Endothelial cell of umbilical vein (primary cell): ENCODE data around the gene ATP2B2. TPM values are rescaled to one million over a fixed set of nuclear protein-coding genes. Genes with fewer than 3 reads are reported as not detected.

Experiments
- BruUV-seq: library from RNA; stranded (reverse); fragments of 400-500 nt; replicated peaks from 2 replicates; lab custom pipeline; 2021; lab: Mats Ljungman, UMichigan
- CTCF ChIA-PET: fragments of 300-600, 350-600 bp; sonication (Branson Sonifier 250); formaldehyde crosslinking; loops from one replicate; lab custom pipeline; 2021; ENCODE audit warnings: antibody characterized with exemption, inconsistent platforms; lab: Charles Lee
- POLR2A ChIA-PET: fragments of 300-600, 350-600 bp; sonication (Branson Sonifier 250); formaldehyde crosslinking; loops from one replicate; lab custom pipeline; 2021; ENCODE audit warnings: antibody characterized with exemption, inconsistent platforms; lab: Charles Lee
- DNase-seq: peaks from one replicate; pipeline ENCODE4 v3.0.0-alpha.2; 2011; ENCODE audit warnings: low read depth, low spot score
- FAIRE-seq: peaks from 2 replicates; lab custom pipeline; 2011; peaks lifted over from hg19 to GRCh38; lab: Jason Lieb, UNC
- H2AFZ ChIP-seq: 2 replicates; pipeline ENCODE4 v1.6.0; 2012; ENCODE audit warnings: low read depth, low read length, control low read depth, inconsistent platforms
- H3K27ac ChIP-seq: 2 replicates; pipeline ENCODE4 v1.5.1; 2011; ENCODE audit warnings: low read depth, mild to moderate bottlenecking, control low read depth, low read length, moderate library complexity; ENCODE audit not compliant: insufficient read depth
- H3K27me3 ChIP-seq, 2 experiments: 2 replicates each; pipeline versions ENCODE4 v1.6.0 to v1.6.1; 2011; ENCODE audit warnings: low read length in 2 of 2, mixed read lengths in 1 of 2; ENCODE audit not compliant: control insufficient read depth in 2 of 2, insufficient read depth in 2 of 2
- H3K36me3 ChIP-seq, 2 experiments: 2 replicates in 1 of 2; 3 replicates in 1 of 2; pipeline ENCODE4 v1.5.1; 2011; ENCODE audit warnings: low read length in 2 of 2, mild to moderate bottlenecking in 1 of 2, moderate library complexity in 1 of 2; ENCODE audit not compliant: control insufficient read depth in 2 of 2, insufficient read depth in 2 of 2; ENCODE audit errors: extremely low read depth in 1 of 2
- H3K4me1 ChIP-seq: 3 replicates; pipeline ENCODE4 v1.5.1; 2011; ENCODE audit warnings: mild to moderate bottlenecking, low read length; ENCODE audit not compliant: control insufficient read depth, insufficient read depth; ENCODE audit errors: extremely low read depth
- H3K4me2 ChIP-seq: 2 replicates; pipeline ENCODE4 v1.6.1; 2011; ENCODE audit warnings: low read length, control low read depth, mixed read lengths; ENCODE audit not compliant: insufficient read depth
- H3K4me3 ChIP-seq, 3 experiments: fragments of 200-600 bp in 1 of 3; sonication (generic), shearing (Covaris generic) in 1 of 3; replicated peaks in 1 of 3; 2 replicates each; pipeline ENCODE4 v1.5.1; 2011 to 2016; ENCODE audit warnings: control low read depth in 3 of 3, low read length in 3 of 3, mild to moderate bottlenecking in 2 of 3, inconsistent platforms in 1 of 3, low read depth in 1 of 3, moderate library complexity in 1 of 3; ENCODE audit not compliant: insufficient read depth in 1 of 3
- H3K79me2 ChIP-seq: 2 replicates; pipeline ENCODE4 v1.6.0; 2012; ENCODE audit warnings: low read length, inconsistent platforms; ENCODE audit not compliant: control insufficient read depth, insufficient read depth
- H3K9ac ChIP-seq: replicated peaks from 2 replicates; pipeline ENCODE3; 2011; ENCODE audit warnings: low read length, control low read depth; ENCODE audit not compliant: insufficient read depth; ENCODE audit errors: extremely low read depth
- H3K9me1 ChIP-seq: replicated peaks from 3 replicates; pipeline ENCODE4 v1.6.0; 2011; ENCODE audit warnings: mild to moderate bottlenecking, low read length; ENCODE audit not compliant: control insufficient read depth, insufficient read depth; ENCODE audit errors: extremely low read depth
- H3K9me3 ChIP-seq: replicated peaks from 2 replicates; pipeline ENCODE4 v1.5.1; 2012; ENCODE audit warnings: low read length, inconsistent platforms; ENCODE audit not compliant: control insufficient read depth, insufficient read depth
- H4K20me1 ChIP-seq: replicated peaks from 2 replicates; pipeline ENCODE3; 2011; ENCODE audit warnings: mild to moderate bottlenecking, low read length; ENCODE audit not compliant: control insufficient read depth, insufficient read depth; ENCODE audit errors: extremely low read depth
- EZH2 ChIP-seq: IDR thresholded peaks from 2 replicates; pipeline ENCODE4 v1.6.1; 2012; ENCODE audit warnings: borderline replicate concordance, low read depth, mild to moderate bottlenecking, moderate library complexity, low read length, inconsistent platforms; ENCODE audit not compliant: severe bottlenecking
- FOS ChIP-seq: IDR thresholded peaks from 2 replicates; pipeline ENCODE4 v1.6.1; 2011; ENCODE audit warnings: mild to moderate bottlenecking, low read length, moderate library complexity, borderline replicate concordance; ENCODE audit not compliant: insufficient read depth
- GATA2 ChIP-seq: IDR thresholded peaks from 2 replicates; pipeline ENCODE4 v1.7.0; 2011; ENCODE audit warnings: low read depth, mild to moderate bottlenecking, moderate library complexity, mixed read lengths, low read length; ENCODE audit not compliant: insufficient read length, insufficient read depth
- JUN ChIP-seq: IDR thresholded peaks from 2 replicates; pipeline ENCODE4 v1.6.1; 2011; ENCODE audit warnings: borderline replicate concordance, low read depth; ENCODE audit not compliant: insufficient read length, insufficient read depth
- MYC ChIP-seq: IDR thresholded peaks from one replicate; pipeline ENCODE4 v1.6.1; 2011; ENCODE audit warnings: mild to moderate bottlenecking, low read depth, low read length
- POLR2A ChIP-seq: IDR thresholded peaks from 2 replicates; pipeline ENCODE4 v1.6.1; 2012; ENCODE audit warnings: low read depth, mild to moderate bottlenecking, control low read depth, low read length
- POLR2AphosphoS5 ChIP-seq: IDR thresholded peaks from 2 replicates; pipeline ENCODE4 v1.6.1; 2012; ENCODE audit warnings: low read depth, mild to moderate bottlenecking, control low read depth, low read length, moderate library complexity; ENCODE audit not compliant: insufficient read depth
- dilution Hi-C: fragments of 300-500 bp; cut with MboI; formaldehyde crosslinking; loops from one replicate; pipeline ENCODE4 v1.15.0; 2019; ENCODE audit warnings: low sequenced_read_pairs; ENCODE audit not compliant: extremely low pct_ligation_motif_present
- intact Hi-C: fragments of 100-400 bp; cut with micrococcal nuclease; formaldehyde crosslinking; loops from one replicate; pipeline ENCODE4 v1.10.0; 2022
- polyA plus RNA-seq, 4 experiments: library from polyadenylated mRNA; depleted of rRNA in 3 of 4; stranded (reverse) in 3 of 4; unstranded in 1 of 4; fragments of >200 nt; gene quantifications; 2 replicates each; pipeline versions ENCODE4 v1.2.1 to v1.2.3, GENCODE V29; 2011 to 2012; ENCODE audit warnings: missing spikeins in 1 of 4
- total RNA-seq: library from RNA; stranded (reverse); gene quantifications from 2 replicates; pipeline ENCODE4 v1.2.3, GENCODE V29; 2021
- TF ChIP-seq, protein P1 (sequence below), 2 donors: IDR thresholded peaks; 1 replicate in 1 of 2; 2 replicates in 1 of 2; pipeline ENCODE4 v1.5.1; 2011; ENCODE audit warnings: low read length in 2 of 2, mild to moderate bottlenecking in 2 of 2, moderate library complexity in 2 of 2, control low read depth in 1 of 2, inconsistent platforms in 1 of 2, low read depth in 1 of 2; ENCODE audit not compliant: insufficient read depth in 1 of 2; ENCODE audit errors: extremely low read depth in 1 of 2
- TF ChIP-seq, protein P2 (sequence below): IDR thresholded peaks from 2 replicates; pipeline ENCODE4 v1.6.1; 2011; ENCODE audit not compliant: insufficient read depth, insufficient read length

ATP2B2 gene
- total and polyA plus RNA-seq, 2 donors (not counting 3 experiments of a cell fraction or from before 2014, with no cell fraction given) = not detected

DNA sequence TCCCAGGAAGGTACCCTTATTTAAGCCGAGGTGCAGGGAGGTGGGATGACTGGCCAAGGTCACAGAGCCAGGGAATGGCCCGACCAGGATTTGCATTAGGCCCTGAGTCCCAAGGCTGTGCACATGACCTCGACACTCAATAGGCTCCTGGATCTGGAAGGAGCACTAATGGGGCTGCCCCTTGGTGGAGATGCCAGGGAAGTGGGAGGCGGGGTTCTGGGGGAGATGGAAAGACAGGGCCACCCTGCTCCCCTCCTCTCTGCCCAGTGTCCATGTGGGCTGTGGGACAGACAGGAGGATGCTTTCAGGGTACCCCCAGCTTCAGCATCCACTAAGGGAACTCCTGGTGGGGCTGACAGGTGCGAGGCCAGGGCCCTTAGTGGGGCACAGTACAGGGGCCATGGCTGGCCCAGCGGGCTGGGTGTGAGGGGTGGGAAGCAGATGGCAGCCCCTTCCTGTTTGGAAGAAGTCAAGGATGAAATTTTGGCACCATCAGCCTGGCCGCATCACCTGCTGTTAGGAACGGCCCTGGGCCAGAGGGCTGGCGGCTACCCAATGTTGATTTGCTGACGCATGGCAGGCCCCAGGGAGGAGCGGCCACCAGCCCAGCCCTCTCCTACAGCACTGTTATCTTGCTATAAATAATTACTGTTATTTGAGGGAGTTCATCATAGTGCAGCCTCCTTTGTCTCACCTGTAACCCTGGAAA is 37.3 kb downstream of the ATP2B2 start:
- Histone ChIP-seq H2AFZ (no peak overlapping the region), H3K27ac (no peak overlapping the region), H3K4me3 (no peak overlapping the region), H3K36me3 (no peaks in the 10 kb centered on the region), H3K27me3 (no peaks in the 10 kb centered on the region), H4K20me1 (no peaks in the 10 kb centered on the region), H3K9me1 (no peaks in the 10 kb centered on the region), H3K9me3 (no peaks in the 10 kb centered on the region), H3K4me1 (no peaks in the 10 kb centered on the region), H3K79me2 (no peaks in the 10 kb centered on the region), H3K9ac (no peak overlapping the region), H3K4me2 (no peak overlapping the region)
- no TSS peak for BruUV-seq
- dilution Hi-C loops (no loop called here), intact Hi-C loops (no loop called here)
- ChIA-PET CTCF (no interaction called here), POLR2A (no interaction called here)
- FAIRE-seq (no peak), DNase-seq (no peak)
- no peak for TF ChIP-seq JUN
- no peak for TF ChIP-seq GATA2
- no peak for TF ChIP-seq POLR2A
- TF ChIP-seq, protein P1, sequence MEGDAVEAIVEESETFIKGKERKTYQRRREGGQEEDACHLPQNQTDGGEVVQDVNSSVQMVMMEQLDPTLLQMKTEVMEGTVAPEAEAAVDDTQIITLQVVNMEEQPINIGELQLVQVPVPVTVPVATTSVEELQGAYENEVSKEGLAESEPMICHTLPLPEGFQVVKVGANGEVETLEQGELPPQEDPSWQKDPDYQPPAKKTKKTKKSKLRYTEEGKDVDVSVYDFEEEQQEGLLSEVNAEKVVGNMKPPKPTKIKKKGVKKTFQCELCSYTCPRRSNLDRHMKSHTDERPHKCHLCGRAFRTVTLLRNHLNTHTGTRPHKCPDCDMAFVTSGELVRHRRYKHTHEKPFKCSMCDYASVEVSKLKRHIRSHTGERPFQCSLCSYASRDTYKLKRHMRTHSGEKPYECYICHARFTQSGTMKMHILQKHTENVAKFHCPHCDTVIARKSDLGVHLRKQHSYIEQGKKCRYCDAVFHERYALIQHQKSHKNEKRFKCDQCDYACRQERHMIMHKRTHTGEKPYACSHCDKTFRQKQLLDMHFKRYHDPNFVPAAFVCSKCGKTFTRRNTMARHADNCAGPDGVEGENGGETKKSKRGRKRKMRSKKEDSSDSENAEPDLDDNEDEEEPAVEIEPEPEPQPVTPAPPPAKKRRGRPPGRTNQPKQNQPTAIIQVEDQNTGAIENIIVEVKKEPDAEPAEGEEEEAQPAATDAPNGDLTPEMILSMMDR (IDR thresholded peaks at IDR 0.05; ENCODE audit: extremely low read depth in 1 of 2, insufficient read depth in 1 of 2, low read depth in 1 of 2, low read length in 2 of 2) = no peak
- TF ChIP-seq EZH2 = no peak
- no peak for TF ChIP-seq MYC
- no peak for TF ChIP-seq POLR2AphosphoS5
- TF ChIP-seq, protein P2, sequence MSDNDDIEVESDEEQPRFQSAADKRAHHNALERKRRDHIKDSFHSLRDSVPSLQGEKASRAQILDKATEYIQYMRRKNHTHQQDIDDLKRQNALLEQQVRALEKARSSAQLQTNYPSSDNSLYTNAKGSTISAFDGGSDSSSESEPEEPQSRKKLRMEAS = no peak
- TF ChIP-seq FOS = no peak
